K562 (cell line): ENCODE results near the gene NT5C1A. TPM values are rescaled to one million over a fixed set of nuclear protein-coding genes. Genes with fewer than 3 reads are reported as not detected.

ENCODE experiments used
- ATAC-seq: fragments of 200-7000 bp; cut with Tn5 transposase; 3 replicates; pipeline ENCODE4 v1.9.1; 2020; ENCODE audit warnings: moderate library complexity
- BruUV-seq: library from RNA; stranded (reverse); fragments of 400-500 nt; replicated peaks from 2 replicates; lab custom pipeline; 2021; lab: Mats Ljungman, UMichigan
- CTCF ChIA-PET: fragments of 300-600 bp; formaldehyde crosslinking; extraction: SDS; loops from one replicate; lab custom pipeline; 2021; ENCODE audit warnings: low intra/inter-chr PET ratio; lab: Yijun Ruan, JAX
- POLR2A ChIA-PET: fragments of 300-600, 350-650 bp; sonication (Branson Sonifier 250); formaldehyde crosslinking; extraction: SDS; loops from one replicate; lab custom pipeline; 2021; ENCODE audit warnings: antibody characterized with exemption, inconsistent platforms; lab: Yijun Ruan, JAX
- DNase-seq, 4 experiments: peaks; one replicate each; pipeline versions ENCODE4 v3.0.0 to v3.0.0-alpha.2; 2011 to 2018; ENCODE audit warnings: low spot score in 3 of 4, mixed read lengths in 3 of 4; ENCODE audit errors: extremely low read depth in 1 of 4
- FAIRE-seq: peaks from 2 replicates; lab custom pipeline; 2011; peaks lifted over from hg19 to GRCh38; lab: Jason Lieb, UNC
- H2AFZ ChIP-seq: 2 replicates; pipeline ENCODE4 v1.6.0; 2011; ENCODE audit warnings: low read depth, low read length, control low read depth, inconsistent platforms
- H3K27ac ChIP-seq: fragments of 200-600 bp; 3 replicates; pipeline ENCODE4 v1.8.0; 2011; ENCODE audit warnings: low read depth, mild to moderate bottlenecking, control low read depth, inconsistent platforms, low read length, moderate library complexity, mixed read lengths; ENCODE audit errors: extremely low read depth
- H3K27me3 ChIP-seq, 2 experiments: fragments of 300-600 bp in 1 of 2; 2 replicates in 1 of 2; 3 replicates in 1 of 2; pipeline versions ENCODE4 v1.6.0 to v1.8.0; 2011; ENCODE audit warnings: inconsistent platforms in 2 of 2, low read length in 2 of 2, mild to moderate bottlenecking in 1 of 2, mixed read lengths in 1 of 2, moderate library complexity in 1 of 2; ENCODE audit not compliant: control insufficient read depth in 2 of 2, insufficient read depth in 2 of 2
- H3K36me3 ChIP-seq: fragments of 300-600 bp; 3 replicates; pipeline ENCODE4 v1.8.0; 2011; ENCODE audit warnings: mild to moderate bottlenecking, low read length, inconsistent platforms; ENCODE audit not compliant: control insufficient read depth, insufficient read depth
- H3K4me1 ChIP-seq, 2 experiments: fragments of 200-600 bp in 1 of 2; replicated peaks in 1 of 2; 2 replicates in 1 of 2; 3 replicates in 1 of 2; pipeline versions ENCODE4 v1.5.1 to v1.8.0; 2011; ENCODE audit warnings: inconsistent platforms in 2 of 2, low read length in 2 of 2, mild to moderate bottlenecking in 1 of 2, mixed read lengths in 1 of 2, moderate library complexity in 1 of 2; ENCODE audit not compliant: control insufficient read depth in 2 of 2, insufficient read depth in 2 of 2
- H3K4me2 ChIP-seq: 2 replicates; pipeline ENCODE4 v1.6.1; 2011; ENCODE audit warnings: low read length, control low read depth, inconsistent platforms, mixed read lengths; ENCODE audit not compliant: insufficient read depth
- H3K4me3 ChIP-seq: fragments of 200-600 bp; sonication (generic), shearing (Covaris generic); 2 replicates; pipeline ENCODE4 v1.5.1; 2016; ENCODE audit warnings: control low read depth, inconsistent platforms
- H3K79me2 ChIP-seq: fragments of 200-600 bp; 3 replicates; pipeline ENCODE4 v1.8.0; 2011; ENCODE audit warnings: low read length, inconsistent platforms; ENCODE audit not compliant: control insufficient read depth, insufficient read depth
- H3K9ac ChIP-seq, 2 experiments: 2 replicates each; pipeline versions ENCODE4 v1.6.0 to v1.6.1; 2011; ENCODE audit warnings: low read depth in 2 of 2, low read length in 2 of 2, control low read depth in 1 of 2, inconsistent platforms in 1 of 2, mild to moderate bottlenecking in 1 of 2, mixed read lengths in 1 of 2; ENCODE audit not compliant: insufficient read depth in 1 of 2
- H3K9me1 ChIP-seq: one replicate; pipeline ENCODE4 v1.6.0; 2011; ENCODE audit warnings: inconsistent platforms, mild to moderate bottlenecking, low read length, moderate library complexity; ENCODE audit not compliant: control insufficient read depth, insufficient read depth
- H3K9me3 ChIP-seq: replicated peaks from 2 replicates; pipeline ENCODE4 v1.5.1; 2011; ENCODE audit warnings: low read depth, low read length, inconsistent platforms; ENCODE audit not compliant: control insufficient read depth, insufficient read depth
- H4K20me1 ChIP-seq: replicated peaks from 2 replicates; pipeline ENCODE4 v1.6.1; 2011; ENCODE audit warnings: low read length, inconsistent platforms, mixed read lengths; ENCODE audit not compliant: control insufficient read depth, insufficient read depth
- HLTF ChIP-seq: fragments of 450-650 bp; IDR thresholded peaks from 2 replicates; pipeline ENCODE4 v1.6.1; 2016
- L3MBTL2 ChIP-seq: fragments of 450-650 bp; IDR thresholded peaks from 2 replicates; pipeline ENCODE4 v1.6.1; 2016; ENCODE audit warnings: mild to moderate bottlenecking, moderate library complexity
- MGA ChIP-seq: fragments of 450-650 bp; IDR thresholded peaks from 2 replicates; pipeline ENCODE4 v1.6.1; 2016; ENCODE audit warnings: mild to moderate bottlenecking, moderate library complexity
- PHF21A ChIP-seq: fragments of 450-650 bp; IDR thresholded peaks from 2 replicates; pipeline ENCODE4 v1.6.1; 2017; ENCODE audit warnings: low read depth, borderline replicate concordance
- TCF3 ChIP-seq: sonication (generic); formaldehyde crosslinking; IDR thresholded peaks from 2 replicates; pipeline ENCODE4 v1.4.0; 2020; ENCODE audit warnings: mild to moderate bottlenecking, missing genetic modification reagents
- TEAD1 ChIP-seq, 2 experiments: fragments of 450-650 bp in 1 of 2; sonication (generic) in 1 of 2; formaldehyde crosslinking; IDR thresholded peaks; 2 replicates each; pipeline versions ENCODE4 v1.4.0 to v1.8.0; 2020 to 2022; ENCODE audit warnings: mild to moderate bottlenecking in 2 of 2, missing genetic modification reagents in 1 of 2
- U2AF2 ChIP-seq: fragments of 200-400 bp; formaldehyde crosslinking; optimal IDR thresholded peaks from 2 replicates; pipeline ENCODE3; 2017; ENCODE audit warnings: low read depth, mild to moderate bottlenecking, low read length
- ZBED1 ChIP-seq: IDR thresholded peaks from 2 replicates; pipeline ENCODE4 v1.6.1; 2014
- WGBS: fragments of 100-300 bp; shearing (Covaris generic); methylation state at CpG from one replicate; pipeline ENCODE4 v1.1.6; 2016; ENCODE audit warnings: low coverage, mixed read lengths; ENCODE audit not compliant: insufficient coverage; ENCODE audit errors: missing lambda C conversion rate; 5-methylcytosine and 5-hydroxymethylcytosine counted together
- in situ Hi-C: fragments of 300-500 bp; cut with MboI; formaldehyde crosslinking; loops from 4 replicates; pipeline ENCODE4 v1.15.0; 2018; ENCODE audit warnings: inconsistent platforms, mixed read lengths
- intact Hi-C: fragments of 100-400 bp; cut with micrococcal nuclease; formaldehyde crosslinking; loops from 2 replicates; pipeline ENCODE4 v1.14.2; 2022
- polyA plus RNA-seq, 8 experiments: library from polyadenylated mRNA; depleted of rRNA in 4 of 8; stranded (reverse) in 5 of 8; unstranded in 3 of 8; fragments of >200 nt; fragmentation: Nextera tagmentation in 2 of 8; fragmentation: Illumina TruSeq in 1 of 8; extraction: Ambion mirVana in 2 of 8; extraction: Trizol in 1 of 8; gene quantifications; 2 replicates each; pipeline versions ENCODE4 v1.2.1 to v1.2.3, GENCODE V29; 2011 to 2014; ENCODE audit warnings: inconsistent platforms in 1 of 8, missing spikeins in 1 of 8
- total RNA-seq, 7 experiments: library from RNA; depleted of rRNA in 6 of 7; stranded (reverse); fragments of >200 nt in 6 of 7; fragmentation: Illumina TruSeq in 2 of 7; extraction: Trizol in 2 of 7; gene quantifications; 2 replicates each; pipeline versions ENCODE4 v1.2.1 to v1.2.3, GENCODE V29; 2011 to 2021; ENCODE audit warnings: low replicate concordance in 1 of 7
- TF ChIP-seq, protein P1 (sequence below): fragments of 450-650 bp; formaldehyde crosslinking; IDR thresholded peaks from 2 replicates; pipeline ENCODE4 v1.4.0; 2020; ENCODE audit warnings: mild to moderate bottlenecking

The NT5C1A gene
- total and polyA plus RNA-seq, 9 of the 15 experiments (the other 6 are each of a cell fraction or from before 2014, with no cell fraction given) = not detected

- in situ Hi-C loops = no loop called here
- DNase-seq (peak; percentile 39 to 62 (median 50)), FAIRE-seq (peak; percentile 52), ATAC-seq (peak; percentile 75)
- ChIA-PET CTCF (no interaction called here), POLR2A (interaction anchor here (0.6 to 2.5 kb wide), 8 partner anchors 8 to 407 kb away, joined by 3 to 12 read pairs (median 4); partner anchors contain the start of genes HEYL and HPCAL4)
- H4K20me1 ChIP-seq = 0 out of 2 replicates have a peak, but pooled peaks cover 4% of the 10 kb centered on the region
- intact Hi-C loops = no loop called here
- H3K36me3 ChIP-seq = no peaks in the 10 kb centered on the region
- peaks cover 5 to 8% of the 10 kb centered on the region in 2 experiments; a peak in 3 of 5 replicates for H3K4me1 ChIP-seq
- peak overlapping the region in 1 of 2 experiments; percentile 78; a peak in 2 of 4 replicates for H3K9ac ChIP-seq
- peak overlapping the region; percentile 69 for H2AFZ ChIP-seq
- BruUV-seq = no TSS peak
- H3K4me2 ChIP-seq = peak overlapping the region; percentile 26; the same call in 1 of the 2 replicates
- H3K9me1 ChIP-seq = no peaks in the 10 kb centered on the region
- WGBS = 4% methylated on average over 12 of the region's 12 CpGs
- H3K79me2 ChIP-seq = no peaks in the 10 kb centered on the region
- no peaks in the 10 kb centered on the region for H3K9me3 ChIP-seq
- no peak overlapping the region for H3K27ac ChIP-seq
- H3K4me3 ChIP-seq = no peak overlapping the region
- H3K27me3 ChIP-seq = peaks cover 9 to 37% of the 10 kb centered on the region in 2 experiments; a peak in 4 of 5 replicates
- TF ChIP-seq ZBED1 = no peak
- no peak for TF ChIP-seq U2AF2
- TF ChIP-seq L3MBTL2 = peak; percentile 35; the same call in 1 of the 2 replicates
- TF ChIP-seq, protein P1, sequence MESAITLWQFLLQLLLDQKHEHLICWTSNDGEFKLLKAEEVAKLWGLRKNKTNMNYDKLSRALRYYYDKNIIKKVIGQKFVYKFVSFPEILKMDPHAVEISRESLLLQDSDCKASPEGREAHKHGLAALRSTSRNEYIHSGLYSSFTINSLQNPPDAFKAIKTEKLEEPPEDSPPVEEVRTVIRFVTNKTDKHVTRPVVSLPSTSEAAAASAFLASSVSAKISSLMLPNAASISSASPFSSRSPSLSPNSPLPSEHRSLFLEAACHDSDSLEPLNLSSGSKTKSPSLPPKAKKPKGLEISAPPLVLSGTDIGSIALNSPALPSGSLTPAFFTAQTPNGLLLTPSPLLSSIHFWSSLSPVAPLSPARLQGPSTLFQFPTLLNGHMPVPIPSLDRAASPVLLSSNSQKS (CRISPR knock-in tag) = no peak
- no peak for TF ChIP-seq TCF3 (CRISPR knock-in tag)
- no peak for TF ChIP-seq HLTF
- TF ChIP-seq TEAD1 (CRISPR knock-in tag; IDR thresholded peaks at IDR 0.05) = no peak
- TF ChIP-seq MGA = peak; percentile 69; the same call in 1 of the 2 replicates
- no peak for TF ChIP-seq PHF21A
Observed at GRCh38 chr1:39646232-39647081, 25.4 kb downstream of the NT5C1A start.
